Measurements from ENCODE around the gene IGF2R. TPM values are rescaled to one million over a fixed set of nuclear protein-coding genes. Genes with fewer than 3 reads are reported as not detected.

IGF2R gene
- polyA plus RNA-seq, 1 donor, result 146 TPM

GRCh38 chr6:160146454-160147145 lies 177.7 kb downstream of the IGF2R start:
- DNase-seq, result no peak

GRCh38 chr6:160147146-160147536 lies 178.3 kb downstream of the IGF2R start:
- DNase-seq, result no peak

GRCh38 chr6:160154471-160154870 lies 185.6 kb downstream of the IGF2R start:
- DNase-seq, result no peak

GRCh38 chr6:160156842-160157241 lies 188.0 kb downstream of the IGF2R start:
- DNase-seq, result no peak

- DNase-seq, result no peak
Observed at GRCh38 chr6:160160450-160160849, 191.6 kb downstream of the IGF2R start.

Other genes starting within 250 kb of the IGF2R start
- gene WTAP, start 241.6 kb upstream of the IGF2R start, polyA plus RNA-seq (ENCODE audit: insufficient read length), result 67.6 TPM
- gene ACAT2, start 207.0 kb upstream of the IGF2R start, polyA plus RNA-seq (ENCODE audit: insufficient read length), result 15.1 TPM
- gene TCP1, start 179.5 kb upstream of the IGF2R start, polyA plus RNA-seq (ENCODE audit: insufficient read length), result 197 TPM
- 69.6 TPM for gene MRPL18, start 178.6 kb upstream of the IGF2R start, polyA plus RNA-seq (ENCODE audit: insufficient read length)
- 0.39 TPM for gene PNLDC1, start 168.8 kb upstream of the IGF2R start, polyA plus RNA-seq (ENCODE audit: insufficient read length)
- 0.25 TPM for gene MAS1, start 78.1 kb upstream of the IGF2R start, polyA plus RNA-seq (ENCODE audit: insufficient read length)
- gene SLC22A1, start 152.7 kb downstream of the IGF2R start, polyA plus RNA-seq (ENCODE audit: insufficient read length), result 0.77 TPM